HEK293 (cell line): Measurements from ENCODE around the gene ZNF524.

Experiments
- CTCF ChIP-seq: fragments of 450-650 bp; formaldehyde crosslinking; IDR thresholded peaks from 2 replicates; pipeline ENCODE4 v1.5.1; 2016; ENCODE audit warnings: missing biosample characterization, missing genetic modification characterization
- ELK4 ChIP-seq: IDR thresholded peaks from 2 replicates; pipeline ENCODE4 v1.6.1; 2011; ENCODE audit warnings: mild to moderate bottlenecking, low read depth, low read length, borderline replicate concordance
- REST ChIP-seq: fragments of 450-650 bp; formaldehyde crosslinking; IDR thresholded peaks from 2 replicates; pipeline ENCODE4 v1.5.1; 2016; ENCODE audit warnings: missing biosample characterization, missing genetic modification characterization
- YY1 ChIP-seq: fragments of 450-650 bp; formaldehyde crosslinking; IDR thresholded peaks from 2 replicates; pipeline ENCODE4 v1.5.1; 2018; ENCODE audit warnings: missing biosample characterization, missing genetic modification characterization
- ZEB2 ChIP-seq: fragments of 450-650 bp; formaldehyde crosslinking; IDR thresholded peaks from 2 replicates; pipeline ENCODE4 v1.5.1; 2016; ENCODE audit warnings: missing biosample characterization, missing genetic modification characterization
- ZNF239 ChIP-seq: fragments of 450-650 bp; formaldehyde crosslinking; IDR thresholded peaks from 2 replicates; pipeline ENCODE4 v1.5.1; 2016; ENCODE audit warnings: missing biosample characterization, missing genetic modification characterization
- ZNF394 ChIP-seq: fragments of 450-650 bp; formaldehyde crosslinking; IDR thresholded peaks from 2 replicates; pipeline ENCODE4 v1.5.1; 2016; ENCODE audit warnings: missing biosample characterization, missing genetic modification characterization, mild to moderate bottlenecking, moderate library complexity, borderline replicate concordance
- ZNF514 ChIP-seq: fragments of 450-650 bp; formaldehyde crosslinking; IDR thresholded peaks from 2 replicates; pipeline ENCODE4 v1.5.1; 2016; ENCODE audit warnings: missing biosample characterization, missing genetic modification characterization
- ZNF530 ChIP-seq: fragments of 450-650 bp; formaldehyde crosslinking; IDR thresholded peaks from 2 replicates; pipeline ENCODE4 v1.5.1; 2016; ENCODE audit warnings: low read depth, missing biosample characterization, missing genetic modification characterization

GRCh38 chr19:55559684-55560083 lies 40.4 kb upstream of the ZNF524 start:
- no peak for TF ChIP-seq ZNF394 (tag by site-specific recombination)
- TF ChIP-seq ZNF530 (tag by site-specific recombination) = no peak
- no peak for TF ChIP-seq ZNF239 (tag by site-specific recombination)
- TF ChIP-seq REST (tag by site-specific recombination) = no peak
- no peak for TF ChIP-seq CTCF (tag by site-specific recombination)
- no peak for TF ChIP-seq ZNF514 (tag by site-specific recombination)
- TF ChIP-seq YY1 (tag by site-specific recombination) = no peak
- TF ChIP-seq ELK4 = no peak
- TF ChIP-seq ZEB2 = no peak
